Right lobe of liver (tissue), 4 donors: Measurements from ENCODE around the gene MXD3.

Experiments
- POLR2A ChIP-seq: fragments of 450-650 bp; IDR thresholded peaks from one replicate; pipeline ENCODE4 v1.6.1; 2017; ENCODE audit warnings: antibody characterized with exemption, mild to moderate bottlenecking
- TF ChIP-seq, protein P1 (sequence below), 4 donors: fragments of 200-600 bp in 3 of 4; fragments of 450-650 bp in 1 of 4; IDR thresholded peaks; one replicate each; pipeline versions ENCODE4 v1.5.1 to v1.8.0; 2016 to 2022; ENCODE audit warnings: antibody characterized with exemption in 4 of 4, mild to moderate bottlenecking in 2 of 4
- donor health status: DM: no; HTN: no; CAD: no.
- donor health status: DM: no; HTN: no; CAD: no.
- donor health status: DM: no; HTN: yes; CAD: no.

- TF ChIP-seq, protein P1, sequence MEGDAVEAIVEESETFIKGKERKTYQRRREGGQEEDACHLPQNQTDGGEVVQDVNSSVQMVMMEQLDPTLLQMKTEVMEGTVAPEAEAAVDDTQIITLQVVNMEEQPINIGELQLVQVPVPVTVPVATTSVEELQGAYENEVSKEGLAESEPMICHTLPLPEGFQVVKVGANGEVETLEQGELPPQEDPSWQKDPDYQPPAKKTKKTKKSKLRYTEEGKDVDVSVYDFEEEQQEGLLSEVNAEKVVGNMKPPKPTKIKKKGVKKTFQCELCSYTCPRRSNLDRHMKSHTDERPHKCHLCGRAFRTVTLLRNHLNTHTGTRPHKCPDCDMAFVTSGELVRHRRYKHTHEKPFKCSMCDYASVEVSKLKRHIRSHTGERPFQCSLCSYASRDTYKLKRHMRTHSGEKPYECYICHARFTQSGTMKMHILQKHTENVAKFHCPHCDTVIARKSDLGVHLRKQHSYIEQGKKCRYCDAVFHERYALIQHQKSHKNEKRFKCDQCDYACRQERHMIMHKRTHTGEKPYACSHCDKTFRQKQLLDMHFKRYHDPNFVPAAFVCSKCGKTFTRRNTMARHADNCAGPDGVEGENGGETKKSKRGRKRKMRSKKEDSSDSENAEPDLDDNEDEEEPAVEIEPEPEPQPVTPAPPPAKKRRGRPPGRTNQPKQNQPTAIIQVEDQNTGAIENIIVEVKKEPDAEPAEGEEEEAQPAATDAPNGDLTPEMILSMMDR (IDR thresholded peaks at IDR 0.05), result no peak
- no peak for TF ChIP-seq POLR2A
Measured at GRCh38 chr5:177338251-177339106, 26.8 kb upstream of the MXD3 start.
